HG02571 (cell line): ENCODE measurements around the gene SVEP1.
A peak's percentile ranks its signal among the peaks of the same experiment; 100 is the strongest.
"Not testable (repeated sequence)": the region's sequence is repeated elsewhere in the genome, so short reads cannot be mapped to it uniquely, and the experiment has no call there.

Experiments
- ATAC-seq: cut with Tn5 transposase; IDR thresholded peaks from one replicate; pipeline ENCODE4 v1.9.1; 2021; ENCODE audit warnings: mild to moderate bottlenecking, moderate library complexity; ENCODE audit not compliant: unreplicated experiment

SVEP1 gene

GRCh38 chr9:110383491-110383890 is 196.1 kb downstream of the SVEP1 start:
- no peak for ATAC-seq

- no peak for ATAC-seq
Observed at GRCh38 chr9:110382731-110383130, 196.8 kb downstream of the SVEP1 start.

- no peak for ATAC-seq
Observed at GRCh38 chr9:110371411-110372007, 208.0 kb downstream of the SVEP1 start.

GRCh38 chr9:110370315-110370714 is 209.2 kb downstream of the SVEP1 start:
- no peak for ATAC-seq

GRCh38 chr9:110364451-110364850 is 215.1 kb downstream of the SVEP1 start:
- no peak for ATAC-seq

- not testable (repeated sequence) for ATAC-seq
Observed at GRCh38 chr9:110358992-110359391, 220.5 kb downstream of the SVEP1 start.

GRCh38 chr9:110357505-110357904 is 222.0 kb downstream of the SVEP1 start:
- no peak for ATAC-seq

- ATAC-seq = no peak
Observed at GRCh38 chr9:110356639-110357395, 222.7 kb downstream of the SVEP1 start.

- ATAC-seq = no peak
Observed at GRCh38 chr9:110355911-110356310, 223.6 kb downstream of the SVEP1 start.

GRCh38 chr9:110351009-110351467 is 228.5 kb downstream of the SVEP1 start:
- no peak for ATAC-seq

- ATAC-seq = no peak
Observed at GRCh38 chr9:110346325-110346724, 233.2 kb downstream of the SVEP1 start.

GRCh38 chr9:110344821-110345220 is 234.7 kb downstream of the SVEP1 start:
- no peak for ATAC-seq

GRCh38 chr9:110343551-110343950 is 236.0 kb downstream of the SVEP1 start:
- ATAC-seq = no peak

GRCh38 chr9:110340306-110340705 is 239.2 kb downstream of the SVEP1 start:
- ATAC-seq = no peak

- no peak for ATAC-seq
Observed at GRCh38 chr9:110338143-110338542, 241.4 kb downstream of the SVEP1 start.

GRCh38 chr9:110337727-110338126 is 241.8 kb downstream of the SVEP1 start, which contains the start of gene TXNDC8:
Gene TXNDC8 (minus strand): TSS chr9:110337863.
- no peak for ATAC-seq

GRCh38 chr9:110336363-110336762 is 243.2 kb downstream of the SVEP1 start:
- ATAC-seq = no peak

- no peak for ATAC-seq
Observed at GRCh38 chr9:110334871-110335270, 244.7 kb downstream of the SVEP1 start.

GRCh38 chr9:110334183-110334582 is 245.4 kb downstream of the SVEP1 start:
- peak; percentile 83 for ATAC-seq

GRCh38 chr9:110332766-110333165 is 246.8 kb downstream of the SVEP1 start:
- no peak for ATAC-seq

- ATAC-seq = no peak
Observed at GRCh38 chr9:110330484-110331105, 248.9 kb downstream of the SVEP1 start.
